Natural killer cell treated with Interleukin-12 subunit alpha and Interleukin-12 subunit beta and Interleukin-15 and Interleukin-18, amount 100 ng/mL, for 72 hours (primary cell): ENCODE results near the gene GNL3. TPM values are rescaled to one million over a fixed set of nuclear protein-coding genes. Genes with fewer than 3 reads are reported as not detected.
"Not testable (repeated sequence)": the region's sequence is repeated elsewhere in the genome, so short reads cannot be mapped to it uniquely, and the experiment has no call there.

ENCODE experiments used
- ATAC-seq, 2 donors: fragments of 150-1000 bp; cut with Tn5 transposase in 1 of 2; sonication (Bioruptor Pico), chemical (Tn5 transposase) in 1 of 2; 2 replicates each; pipeline ENCODE4 v1.10.0; 2021
- DNase-seq: peaks from one replicate; pipeline ENCODE4 v3.0.0; 2022; ENCODE audit warnings: low spot score
- H3K27ac Mint-ChIP-seq, 2 donors: 1 replicate in 1 of 2; 2 replicates in 1 of 2; pipeline ENCODE4 v1.8.0; 2022; ENCODE audit warnings: mixed read lengths in 2 of 2, mild to moderate bottlenecking in 1 of 2, moderate library complexity in 1 of 2
- H3K27me3 Mint-ChIP-seq, 2 donors: 1 replicate in 1 of 2; 2 replicates in 1 of 2; pipeline ENCODE4 v1.8.0; 2022; ENCODE audit warnings: mixed read lengths in 2 of 2
- H3K36me3 Mint-ChIP-seq: one replicate; pipeline ENCODE4 v1.8.0; 2022; ENCODE audit warnings: mixed read lengths
- H3K4me1 Mint-ChIP-seq, 2 donors: 1 replicate in 1 of 2; 2 replicates in 1 of 2; pipeline ENCODE4 v1.8.0; 2022; ENCODE audit warnings: low read depth in 2 of 2, mixed read lengths in 2 of 2, mild to moderate bottlenecking in 1 of 2
- H3K4me3 Mint-ChIP-seq: one replicate; pipeline ENCODE4 v1.8.0; 2022; ENCODE audit warnings: mixed read lengths
- H3K9me3 Mint-ChIP-seq: 2 replicates; pipeline ENCODE4 v1.8.0; 2022; ENCODE audit warnings: mixed read lengths
- total RNA-seq, 2 donors: library from RNA; stranded (reverse); gene quantifications; one replicate each; pipeline ENCODE4 v1.2.3, GENCODE V29; 2022

GNL3 gene, protein sequence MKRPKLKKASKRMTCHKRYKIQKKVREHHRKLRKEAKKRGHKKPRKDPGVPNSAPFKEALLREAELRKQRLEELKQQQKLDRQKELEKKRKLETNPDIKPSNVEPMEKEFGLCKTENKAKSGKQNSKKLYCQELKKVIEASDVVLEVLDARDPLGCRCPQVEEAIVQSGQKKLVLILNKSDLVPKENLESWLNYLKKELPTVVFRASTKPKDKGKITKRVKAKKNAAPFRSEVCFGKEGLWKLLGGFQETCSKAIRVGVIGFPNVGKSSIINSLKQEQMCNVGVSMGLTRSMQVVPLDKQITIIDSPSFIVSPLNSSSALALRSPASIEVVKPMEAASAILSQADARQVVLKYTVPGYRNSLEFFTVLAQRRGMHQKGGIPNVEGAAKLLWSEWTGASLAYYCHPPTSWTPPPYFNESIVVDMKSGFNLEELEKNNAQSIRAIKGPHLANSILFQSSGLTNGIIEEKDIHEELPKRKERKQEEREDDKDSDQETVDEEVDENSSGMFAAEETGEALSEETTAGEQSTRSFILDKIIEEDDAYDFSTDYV
- 100 to 1,000 TPM; 153 to 225 TPM for total RNA-seq

DNA sequence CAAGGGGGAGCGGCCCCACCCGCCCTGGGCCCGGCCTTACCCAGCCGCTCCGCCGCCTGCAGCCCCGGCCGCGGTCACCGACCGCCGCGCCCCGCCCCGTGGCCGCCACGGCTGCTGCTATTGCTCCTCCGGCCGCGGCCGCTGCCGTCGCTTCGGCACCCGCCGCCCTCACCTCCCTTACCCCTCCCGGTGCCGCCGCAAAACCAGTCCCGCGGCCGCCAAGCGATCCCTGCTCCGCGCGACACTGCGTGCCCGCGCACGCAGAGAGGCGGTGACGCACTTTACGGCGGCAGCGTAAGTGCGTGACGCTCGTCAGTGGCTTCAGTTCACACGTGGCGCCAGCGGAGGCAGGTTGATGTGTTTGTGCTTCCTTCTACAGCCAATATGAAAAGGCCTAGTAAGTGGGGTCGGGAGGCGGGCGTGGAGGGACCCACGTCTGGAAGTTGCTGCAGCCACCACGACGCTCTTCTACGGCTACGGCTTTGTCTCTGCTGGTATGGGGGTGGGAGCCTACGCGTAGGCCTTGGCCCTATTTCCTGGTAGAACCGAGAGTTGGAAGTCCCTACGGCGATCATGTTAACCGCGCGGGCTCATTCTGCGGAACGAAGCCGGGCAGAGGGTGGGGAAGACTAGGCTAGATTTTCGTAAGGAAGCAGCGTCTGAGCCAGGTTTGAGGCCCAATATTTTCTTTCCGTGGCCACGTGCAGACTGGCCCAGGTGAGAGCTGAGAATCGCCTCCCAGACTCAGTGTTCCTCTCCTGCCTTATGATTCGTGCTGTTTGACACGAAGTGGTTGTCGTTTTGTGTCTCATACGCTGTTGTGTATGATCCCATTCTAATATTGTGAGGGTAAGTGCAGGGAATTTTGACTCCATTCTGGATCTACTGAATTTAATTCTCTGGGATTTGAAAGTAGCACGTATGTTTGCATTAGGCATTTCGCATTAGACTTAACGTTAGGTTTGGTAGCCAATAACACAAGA, at the start of gene GNL3, which contains the start of gene PBRM1:
Gene GNL3 (plus strand): TSS at position 324 of the 983 bp plus-strand sequence. CDS start 61 bp downstream, at position 385.
Gene PBRM1 (minus strand): TSS at position 205 of the 983 bp plus-strand sequence.
- Mint-ChIP-seq H3K36me3 (peaks cover 43% of the 10 kb centered on the region), H3K4me3 (peak within 1 kb of the TSS; percentile 97), H3K27ac (peak within 1 kb of the TSS; percentile 98 to 100), H3K27me3 (no peaks in the 10 kb centered on the region), H3K9me3 (no peaks in the 10 kb centered on the region), H3K4me1 (peaks cover 50 to 56% of the 10 kb centered on the region in 2 donors)
- DNase-seq (peak; percentile 94), ATAC-seq (peak; percentile 89 to 91)

GRCh38 chr3:52636673-52637072, 49.2 kb upstream of the GNL3 start:
- H3K4me1 Mint-ChIP-seq: peaks cover 0 to 5% of the 10 kb centered on the region in 2 donors
- no peaks in the 10 kb centered on the region for H3K9me3 Mint-ChIP-seq
- peaks cover 13% of the 10 kb centered on the region for H3K36me3 Mint-ChIP-seq
- no peak overlapping the region for H3K27ac Mint-ChIP-seq
- no peak for DNase-seq
- H3K4me3 Mint-ChIP-seq: no peak overlapping the region
- no peak for ATAC-seq
- H3K27me3 Mint-ChIP-seq: no peaks in the 10 kb centered on the region

DNA sequence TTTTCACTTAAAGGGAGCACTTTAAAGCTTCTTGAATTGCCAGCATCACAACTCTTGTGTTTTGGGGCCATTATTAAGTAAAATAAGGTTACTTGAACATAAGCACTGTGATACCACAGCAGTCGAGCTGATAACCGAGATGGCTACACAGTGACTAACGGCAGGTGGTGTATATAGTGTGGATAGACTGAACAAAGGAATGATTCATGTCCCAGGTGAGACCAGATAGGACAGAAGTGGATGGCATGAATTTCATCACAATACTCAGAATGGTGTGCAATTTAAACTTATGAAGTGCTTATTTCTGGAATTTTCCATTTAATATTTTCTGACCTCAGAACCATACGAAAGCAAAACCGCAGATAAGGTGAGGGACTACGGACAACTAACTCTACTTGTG, 40.3 kb upstream of the GNL3 start:
- DNase-seq (no peak), ATAC-seq (no peak)
- Mint-ChIP-seq H3K27me3 (no peaks in the 10 kb centered on the region), H3K4me1 (peaks cover 0 to 5% of the 10 kb centered on the region in 2 donors), H3K9me3 (no peaks in the 10 kb centered on the region), H3K27ac (no peak overlapping the region), H3K36me3 (peaks cover 36% of the 10 kb centered on the region), H3K4me3 (no peak overlapping the region)

GRCh38 chr3:52649461-52650210, 36.2 kb upstream of the GNL3 start:
- Mint-ChIP-seq H3K36me3 (peaks cover 41% of the 10 kb centered on the region), H3K9me3 (no peaks in the 10 kb centered on the region), H3K27me3 (no peaks in the 10 kb centered on the region), H3K4me3 (no peak overlapping the region), H3K4me1 (peaks cover 0 to 6% of the 10 kb centered on the region in 2 donors), H3K27ac (peak overlapping the region in 1 of 2 donors; percentile 19)
- ATAC-seq (no peak), DNase-seq (no peak)

DNA sequence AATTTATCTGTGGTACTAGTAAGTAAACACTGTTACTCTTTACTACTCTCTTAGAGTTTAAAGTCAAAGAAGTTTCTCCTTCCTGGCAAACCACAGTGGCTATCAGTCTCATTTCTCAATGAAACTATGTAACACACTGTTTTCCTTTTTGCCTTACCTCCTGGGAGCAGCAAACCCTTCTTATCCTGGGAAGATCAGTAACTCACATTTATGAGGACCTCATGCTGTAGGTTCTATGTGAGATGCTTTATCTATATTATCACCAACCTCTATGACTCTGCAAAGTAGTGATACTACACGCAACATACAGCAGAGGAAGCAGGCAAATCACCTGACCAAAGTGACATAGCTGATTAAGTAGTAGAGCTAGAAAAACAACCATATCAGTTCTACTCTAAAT, 35.4 kb upstream of the GNL3 start:
- Mint-ChIP-seq H3K36me3 (peaks cover 35% of the 10 kb centered on the region), H3K4me1 (peaks cover 0 to 6% of the 10 kb centered on the region in 2 donors), H3K27ac (peak overlapping the region; percentile 19 to 78), H3K9me3 (no peaks in the 10 kb centered on the region), H3K27me3 (no peaks in the 10 kb centered on the region), H3K4me3 (no peak overlapping the region)
- peak in 1 of 2 donors; percentile 70 for ATAC-seq
- DNase-seq: no peak

GRCh38 chr3:52651592-52651991, 34.2 kb upstream of the GNL3 start:
- H3K27ac Mint-ChIP-seq: no peak overlapping the region
- ATAC-seq (no peak), DNase-seq (no peak)
- no peaks in the 10 kb centered on the region for H3K9me3 Mint-ChIP-seq
- peaks cover 0 to 6% of the 10 kb centered on the region in 2 donors for H3K4me1 Mint-ChIP-seq
- H3K27me3 Mint-ChIP-seq: no peaks in the 10 kb centered on the region
- no peak overlapping the region for H3K4me3 Mint-ChIP-seq
- peaks cover 41% of the 10 kb centered on the region for H3K36me3 Mint-ChIP-seq

- no peak for DNase-seq
Measured at GRCh38 chr3:52655895-52656294, 29.9 kb upstream of the GNL3 start.

GRCh38 chr3:52660046-52660445, 25.8 kb upstream of the GNL3 start:
- no peak overlapping the region for H3K27ac Mint-ChIP-seq
- H3K9me3 Mint-ChIP-seq: no peaks in the 10 kb centered on the region
- H3K4me3 Mint-ChIP-seq: no peak overlapping the region
- H3K36me3 Mint-ChIP-seq: peaks cover 21% of the 10 kb centered on the region
- no peak for DNase-seq
- peaks cover 0 to 3% of the 10 kb centered on the region in 2 donors for H3K4me1 Mint-ChIP-seq
- ATAC-seq: no peak
- H3K27me3 Mint-ChIP-seq: no peaks in the 10 kb centered on the region

More at GRCh38 chr3:52655895-52656294, 29.9 kb upstream of the GNL3 start:
- H3K9me3 Mint-ChIP-seq: no peaks in the 10 kb centered on the region
- ATAC-seq: no peak
- no peaks in the 10 kb centered on the region for H3K4me1 Mint-ChIP-seq
- no peak overlapping the region for H3K4me3 Mint-ChIP-seq
- H3K27me3 Mint-ChIP-seq: no peaks in the 10 kb centered on the region
- H3K27ac Mint-ChIP-seq: no peak overlapping the region
- peaks cover 21% of the 10 kb centered on the region for H3K36me3 Mint-ChIP-seq

GRCh38 chr3:52663098-52663497, 22.7 kb upstream of the GNL3 start:
- Mint-ChIP-seq H3K4me3 (no peak overlapping the region), H3K4me1 (peaks cover 0 to 3% of the 10 kb centered on the region in 2 donors), H3K36me3 (peaks cover 13% of the 10 kb centered on the region), H3K27ac (no peak overlapping the region), H3K27me3 (no peaks in the 10 kb centered on the region), H3K9me3 (no peaks in the 10 kb centered on the region)
- ATAC-seq (no peak), DNase-seq (no peak)

DNA sequence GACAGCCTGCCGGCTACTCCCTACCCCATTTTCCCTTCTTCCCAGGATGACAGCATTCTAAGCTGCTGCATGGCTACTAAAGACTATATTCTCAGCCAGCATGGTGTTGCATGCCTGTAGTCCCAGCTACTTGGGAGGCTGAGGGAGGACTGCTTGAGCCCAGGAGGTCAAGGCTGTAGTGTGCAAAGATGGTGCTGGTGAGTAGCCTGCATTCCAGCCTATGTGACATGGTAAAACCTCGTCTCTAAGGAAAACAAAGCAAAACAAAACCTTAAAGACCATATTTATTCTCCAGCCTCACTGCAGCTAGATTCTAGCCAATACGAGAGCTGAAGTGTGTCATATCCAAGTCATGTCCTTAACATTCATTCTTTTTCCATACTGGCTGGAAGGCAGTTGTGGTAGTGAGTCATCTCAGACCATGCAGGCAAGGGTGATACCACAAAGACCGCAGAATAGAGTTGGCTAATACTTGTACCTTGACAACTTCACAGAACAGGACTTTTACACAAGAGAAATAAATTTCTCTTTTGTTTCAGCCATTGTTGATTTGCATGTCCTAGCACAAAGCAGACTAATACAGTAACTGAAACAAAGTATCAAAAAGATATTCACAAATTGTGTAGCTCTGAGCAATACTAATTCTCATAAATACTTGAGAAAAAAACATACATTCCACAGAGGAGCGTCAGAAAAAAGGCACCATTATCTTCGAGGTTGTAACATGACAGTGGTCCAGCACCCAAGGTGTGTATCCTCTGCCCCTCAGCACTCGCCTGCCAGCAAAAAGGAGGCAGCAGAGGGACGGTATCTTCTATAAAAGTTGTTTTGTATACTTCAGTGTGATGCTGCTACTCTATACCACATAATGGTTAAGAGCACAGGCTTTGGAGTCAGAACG, 15.0 kb upstream of the GNL3 start:
- ATAC-seq: peak; percentile 95 to 96
- H3K4me3 Mint-ChIP-seq: peak overlapping the region; percentile 74

GRCh38 chr3:52671676-52672075, 14.2 kb upstream of the GNL3 start:
- no peaks in the 10 kb centered on the region for H3K27me3 Mint-ChIP-seq
- H3K27ac Mint-ChIP-seq: peak overlapping the region; percentile 95 to 97
- H3K9me3 Mint-ChIP-seq: no peaks in the 10 kb centered on the region
- H3K36me3 Mint-ChIP-seq: peaks cover 26% of the 10 kb centered on the region
- no peak for DNase-seq
- peaks cover 36 to 40% of the 10 kb centered on the region in 2 donors for H3K4me1 Mint-ChIP-seq
- peak in 1 of 2 donors; percentile 21 for ATAC-seq
- H3K4me3 Mint-ChIP-seq: peak overlapping the region; percentile 74

More for the DNA sequence above, 15.0 kb upstream of the GNL3 start:
- Mint-ChIP-seq H3K27ac (peak overlapping the region; percentile 95 to 97), H3K27me3 (no peaks in the 10 kb centered on the region), H3K4me1 (peaks cover 32 to 40% of the 10 kb centered on the region in 2 donors), H3K36me3 (peaks cover 21% of the 10 kb centered on the region), H3K9me3 (no peaks in the 10 kb centered on the region)
- DNase-seq: peak; percentile 77

GRCh38 chr3:52676201-52676600, 9.6 kb upstream of the GNL3 start:
- ATAC-seq, H3K27ac Mint-ChIP-seq, H3K9me3 Mint-ChIP-seq, DNase-seq, H3K4me3 Mint-ChIP-seq, H3K27me3 Mint-ChIP-seq: not testable (repeated sequence)
- H3K4me1 Mint-ChIP-seq: peaks cover 37 to 46% of the 10 kb centered on the region in 2 donors
- H3K36me3 Mint-ChIP-seq: peaks cover 43% of the 10 kb centered on the region
